HepG2 (cell line): Measurements from ENCODE around the gene AANAT. TPM values are rescaled to one million over a fixed set of nuclear protein-coding genes. Genes with fewer than 3 reads are reported as not detected.

Experiments
- CCDC6 ChIP-seq: sonication (generic); formaldehyde crosslinking; IDR thresholded peaks from 2 replicates; pipeline ENCODE4 v1.8.1; 2022; ENCODE audit warnings: mild to moderate bottlenecking, missing genetic modification reagents, moderate library complexity
- CENPX ChIP-seq: sonication (generic); formaldehyde crosslinking; IDR thresholded peaks from 2 replicates; pipeline ENCODE4 v1.9.0; 2021; ENCODE audit warnings: mild to moderate bottlenecking, missing genetic modification reagents, moderate library complexity
- CERS6 ChIP-seq: sonication (generic); formaldehyde crosslinking; IDR thresholded peaks from 2 replicates; pipeline ENCODE4 v1.5.0; 2020; ENCODE audit warnings: missing genetic modification reagents
- CREBL2 ChIP-seq: sonication (generic); formaldehyde crosslinking; IDR thresholded peaks from 2 replicates; pipeline ENCODE4 v1.8.1; 2023; ENCODE audit warnings: missing genetic modification reagents, mild to moderate bottlenecking, borderline replicate concordance
- FOXC1 ChIP-seq: sonication (generic); formaldehyde crosslinking; IDR thresholded peaks from 2 replicates; pipeline ENCODE4 v1.8.0; 2022; ENCODE audit warnings: mild to moderate bottlenecking, missing genetic modification reagents, borderline replicate concordance
- HNF1B ChIP-seq: sonication (generic); formaldehyde crosslinking; IDR thresholded peaks from 2 replicates; pipeline ENCODE4 v1.5.1; 2020; ENCODE audit warnings: mild to moderate bottlenecking, moderate library complexity, missing genetic modification reagents
- KAT7 ChIP-seq: IDR thresholded peaks from 2 replicates; pipeline ENCODE4 v1.6.1; 2018; ENCODE audit warnings: borderline replicate concordance, missing compliant biosample characterization
- KDM5B ChIP-seq: sonication (generic); formaldehyde crosslinking; IDR thresholded peaks from 2 replicates; pipeline ENCODE4 v1.4.0; 2020; ENCODE audit warnings: missing genetic modification reagents, mild to moderate bottlenecking, borderline replicate concordance
- PAF1 ChIP-seq: IDR thresholded peaks from 2 replicates; pipeline ENCODE4 v1.6.1; 2016; ENCODE audit warnings: missing genetic modification reagents, missing compliant biosample characterization
- PCBP2 ChIP-seq: fragments of 200-400 bp; formaldehyde crosslinking; optimal IDR thresholded peaks from 2 replicates; pipeline ENCODE3; 2018; ENCODE audit warnings: low read length, low read depth; ENCODE audit not compliant: poor library complexity, severe bottlenecking
- TCF7 ChIP-seq: sonication (generic); IDR thresholded peaks from 2 replicates; pipeline ENCODE4 v1.6.1; 2016; ENCODE audit warnings: antibody characterized with exemption, low read depth
- TFE3 ChIP-seq: IDR thresholded peaks from 2 replicates; pipeline ENCODE4 v1.6.1; 2016
- TOE1 ChIP-seq: sonication (generic); formaldehyde crosslinking; IDR thresholded peaks from 2 replicates; pipeline ENCODE4 v1.4.0; 2020; ENCODE audit warnings: mild to moderate bottlenecking, missing genetic modification reagents
- YEATS2 ChIP-seq: sonication (generic); formaldehyde crosslinking; IDR thresholded peaks from 2 replicates; pipeline ENCODE4 v1.4.0; 2020; ENCODE audit warnings: missing genetic modification reagents, borderline replicate concordance
- ZBED4 ChIP-seq: sonication (generic); formaldehyde crosslinking; IDR thresholded peaks from 2 replicates; pipeline ENCODE4 v1.4.0; 2020; ENCODE audit warnings: missing genetic modification reagents, borderline replicate concordance
- ZNF3 ChIP-seq: IDR thresholded peaks from 2 replicates; pipeline ENCODE4 v1.7.0; 2017; ENCODE audit warnings: inconsistent platforms
- ZNF367 ChIP-seq: sonication (generic); formaldehyde crosslinking; IDR thresholded peaks from 2 replicates; pipeline ENCODE4 v1.4.0; 2020; ENCODE audit warnings: missing genetic modification reagents, borderline replicate concordance
- ZNF501 ChIP-seq: sonication (generic); formaldehyde crosslinking; IDR thresholded peaks from 2 replicates; pipeline ENCODE4 v1.5.1; 2020; ENCODE audit warnings: mild to moderate bottlenecking, moderate library complexity, missing genetic modification reagents
- ZNF605 ChIP-seq: sonication (generic); formaldehyde crosslinking; IDR thresholded peaks from 2 replicates; pipeline ENCODE4 v1.8.0; 2022; ENCODE audit warnings: mild to moderate bottlenecking, missing genetic modification reagents
- ZNF644 ChIP-seq: IDR thresholded peaks from 2 replicates; pipeline ENCODE4 v1.6.1; 2016; ENCODE audit warnings: low read depth
- polyA plus RNA-seq, 8 experiments: library from polyadenylated mRNA; depleted of rRNA in 3 of 8; stranded (reverse) in 7 of 8; unstranded in 1 of 8; fragments of >200 nt; fragmentation: Illumina TruSeq in 4 of 8; extraction: Trizol in 4 of 8; gene quantifications; 2 replicates each; pipeline versions ENCODE4 v1.2.1 to v1.2.3, GENCODE V29; 2011 to 2016; ENCODE audit warnings: low read depth in 4 of 8, missing spikeins in 1 of 8, mixed read lengths in 1 of 8; ENCODE audit not compliant: insufficient read depth in 1 of 8
- total RNA-seq, 5 experiments: library from RNA; depleted of rRNA; stranded (reverse); fragments of >200 nt; fragmentation: Illumina TruSeq; extraction: Trizol; gene quantifications; 2 replicates each; pipeline ENCODE4 v1.2.3, GENCODE V29; 2016; ENCODE audit warnings: low read depth in 1 of 5

The AANAT gene
- total and polyA plus RNA-seq, 2 of the 13 experiments (the other 11 are each of a cell fraction or from before 2014, with no cell fraction given) = 0.07 TPM; not detected in 1

GRCh38 chr17:76506408-76507345 lies 39.3 kb downstream of the AANAT start (continued):
- TF ChIP-seq ZNF501 (CRISPR knock-in tag) = peak; percentile 52
- TF ChIP-seq PCBP2 = no peak
- no peak for TF ChIP-seq ZNF3 (CRISPR knock-in tag)
- TF ChIP-seq FOXC1 (CRISPR knock-in tag) = no peak; the same call in 1 of the 2 replicates
- TF ChIP-seq HNF1B (CRISPR knock-in tag) = peak; percentile 49
- TF ChIP-seq ZNF605 (CRISPR knock-in tag) = peak; percentile 70; the same call in 1 of the 2 replicates
- TF ChIP-seq CCDC6 = no peak
- no peak for TF ChIP-seq PAF1
- TF ChIP-seq CERS6 (CRISPR knock-in tag) = no peak
- peak; percentile 49; the same call in 1 of the 2 replicates for TF ChIP-seq YEATS2 (CRISPR knock-in tag)
- no peak for TF ChIP-seq ZNF644
- peak; percentile 77; the same call in 1 of the 2 replicates for TF ChIP-seq ZBED4
- TF ChIP-seq KDM5B (CRISPR knock-in tag) = peak; percentile 49; the same call in 1 of the 2 replicates
- TF ChIP-seq CENPX = no peak
- TF ChIP-seq KAT7 (CRISPR knock-in tag) = 0 out of 2 replicates have a peak, but pooled peaks have one; percentile 34
- no peak for TF ChIP-seq TOE1 (CRISPR knock-in tag)
- peak; percentile 77; the same call in 1 of the 2 replicates for TF ChIP-seq TFE3 (CRISPR knock-in tag)
- TF ChIP-seq TCF7 = no peak
- TF ChIP-seq ZNF367 (CRISPR knock-in tag) = no peak
- no peak for TF ChIP-seq CREBL2
